GM19395 (cell line): Measurements from ENCODE around the gene EFNA4.

ENCODE experiments used
- ATAC-seq: cut with Tn5 transposase; IDR thresholded peaks from one replicate; pipeline ENCODE4 v1.9.1; 2021; ENCODE audit warnings: mild to moderate bottlenecking, moderate library complexity; ENCODE audit not compliant: unreplicated experiment

The EFNA4 gene

GRCh38 chr1:155072531-155073289, 9.2 kb downstream of the EFNA4 start:
- no peak for ATAC-seq

- ATAC-seq = no peak
These were observed 10.1 kb downstream of the EFNA4 start for GRCh38 chr1:155073377-155074242.

GRCh38 chr1:155075535-155075934, 12.0 kb downstream of the EFNA4 start:
- no peak for ATAC-seq

- ATAC-seq = no peak
These were observed 12.8 kb downstream of the EFNA4 start for GRCh38 chr1:155076371-155076770.

GRCh38 chr1:155077346-155077745, 13.8 kb downstream of the EFNA4 start:
- no peak for ATAC-seq

GRCh38 chr1:155077758-155078445, 14.4 kb downstream of the EFNA4 start:
- ATAC-seq = no peak

- ATAC-seq = no peak
These were observed 15.1 kb downstream of the EFNA4 start, which contains the start of gene EFNA3 for GRCh38 chr1:155078469-155079209. Gene EFNA3 (plus strand): TSS chr1:155078837. CDS start chr1:155078942, 105 bp downstream.

GRCh38 chr1:155079210-155079486, 15.6 kb downstream of the EFNA4 start:
- no peak for ATAC-seq

- no peak for ATAC-seq
These were observed 16.2 kb downstream of the EFNA4 start for GRCh38 chr1:155079487-155080311.

GRCh38 chr1:155080312-155081228, 17.0 kb downstream of the EFNA4 start:
- no peak for ATAC-seq

- no peak for ATAC-seq
These were observed 18.1 kb downstream of the EFNA4 start for GRCh38 chr1:155081472-155082300.

GRCh38 chr1:155082301-155083051, 18.9 kb downstream of the EFNA4 start:
- no peak for ATAC-seq

GRCh38 chr1:155083052-155083541, 19.6 kb downstream of the EFNA4 start:
- no peak for ATAC-seq

- no peak for ATAC-seq
These were observed 20.6 kb downstream of the EFNA4 start for GRCh38 chr1:155083865-155084721.

- ATAC-seq = peak; percentile 82
These were observed 21.4 kb downstream of the EFNA4 start for GRCh38 chr1:155084722-155085503.
